Measurements from ENCODE around the gene STAB2.

STAB2 gene

GRCh38 chr12:103757248-103757647 is 170.2 kb downstream of the STAB2 start:
- no peak for DNase-seq

- no peak for DNase-seq
These were observed 171.4 kb downstream of the STAB2 start for GRCh38 chr12:103758310-103759089.

- no peak for DNase-seq
These were observed 175.4 kb downstream of the STAB2 start for GRCh38 chr12:103762473-103762872.

- no peak for DNase-seq
These were observed 178.2 kb downstream of the STAB2 start for GRCh38 chr12:103765322-103765721.

- DNase-seq: no peak
These were observed 179.0 kb downstream of the STAB2 start for GRCh38 chr12:103766028-103766427.

GRCh38 chr12:103768467-103769123 is 181.5 kb downstream of the STAB2 start:
- DNase-seq: no peak

- no peak for DNase-seq
These were observed 182.3 kb downstream of the STAB2 start for GRCh38 chr12:103769240-103769945.

- no peak for DNase-seq
These were observed 184.4 kb downstream of the STAB2 start for GRCh38 chr12:103771466-103771865.

- no peak for DNase-seq
These were observed 185.5 kb downstream of the STAB2 start for GRCh38 chr12:103772367-103773108.

GRCh38 chr12:103773109-103773910 is 186.2 kb downstream of the STAB2 start:
- DNase-seq: no peak

GRCh38 chr12:103774977-103775560 is 188.0 kb downstream of the STAB2 start:
- no peak for DNase-seq

GRCh38 chr12:103778781-103779180 is 191.7 kb downstream of the STAB2 start:
- DNase-seq: no peak

GRCh38 chr12:103779410-103780092 is 192.5 kb downstream of the STAB2 start:
- no peak for DNase-seq

GRCh38 chr12:103780093-103780440 is 193.0 kb downstream of the STAB2 start:
- no peak for DNase-seq

GRCh38 chr12:103780992-103781391 is 193.9 kb downstream of the STAB2 start:
- no peak for DNase-seq

GRCh38 chr12:103782399-103782798 is 195.3 kb downstream of the STAB2 start:
- DNase-seq: no peak

GRCh38 chr12:103783744-103784664 is 196.9 kb downstream of the STAB2 start:
- no peak for DNase-seq

- DNase-seq: no peak
These were observed 198.4 kb downstream of the STAB2 start for GRCh38 chr12:103785243-103786031.

GRCh38 chr12:103786201-103786600 is 199.1 kb downstream of the STAB2 start:
- no peak for DNase-seq

Measured in NCI-H510A (cell line).